Naive B cell (primary cell): Measurements from ENCODE around the gene UFD1. TPM values are rescaled to one million over a fixed set of nuclear protein-coding genes. Genes with fewer than 3 reads are reported as not detected.

Experiments
- ATAC-seq, 2 donors: fragments of 150-1000 bp; cut with Tn5 transposase; 2 replicates each; pipeline ENCODE4 v1.10.0; 2021; ENCODE audit warnings: low read depth in 2 of 2, mild to moderate bottlenecking in 2 of 2, moderate library complexity in 2 of 2
- DNase-seq: peaks from one replicate; pipeline ENCODE4 v3.0.0; 2022
- H3K27ac Mint-ChIP-seq, 6 donors: one replicate each; pipeline ENCODE4 v1.8.0; 2020 to 2022; ENCODE audit warnings: mild to moderate bottlenecking in 6 of 6, mixed read lengths in 6 of 6, moderate library complexity in 5 of 6, inconsistent platforms in 2 of 6
- H3K27me3 Mint-ChIP-seq, 3 donors: one replicate each; pipeline ENCODE4 v1.8.0; 2021 to 2022; ENCODE audit warnings: mixed read lengths in 3 of 3, mild to moderate bottlenecking in 1 of 3
- H3K36me3 Mint-ChIP-seq, 2 donors: one replicate each; pipeline ENCODE4 v1.8.0; 2020 to 2022; ENCODE audit warnings: mixed read lengths in 2 of 2, inconsistent platforms in 1 of 2, mild to moderate bottlenecking in 1 of 2
- H3K4me1 Mint-ChIP-seq, 3 donors: one replicate each; pipeline ENCODE4 v1.8.0; 2020 to 2022; ENCODE audit warnings: mixed read lengths in 3 of 3, inconsistent platforms in 1 of 3, mild to moderate bottlenecking in 1 of 3, moderate library complexity in 1 of 3
- H3K4me3 Mint-ChIP-seq, 8 donors: one replicate each; pipeline ENCODE4 v1.8.0; 2020 to 2022; ENCODE audit warnings: mild to moderate bottlenecking in 8 of 8, mixed read lengths in 8 of 8, moderate library complexity in 8 of 8, inconsistent platforms in 2 of 8
- H3K9me3 Mint-ChIP-seq, 7 donors: one replicate each; pipeline ENCODE4 v1.8.0; 2020 to 2022; ENCODE audit warnings: mixed read lengths in 7 of 7, mild to moderate bottlenecking in 5 of 7, inconsistent platforms in 2 of 7, moderate library complexity in 1 of 7
- polyA plus RNA-seq, 6 donors: library from polyadenylated mRNA; unstranded; fragments of 300-500 nt; fragmentation: Illumina TruSeq; gene quantifications; one replicate each; pipeline ENCODE4 v1.2.3, GENCODE V29; 2021; ENCODE audit warnings: low read depth in 6 of 6

Gene UFD1
- polyA plus RNA-seq, 6 donors from 2014 or later, result 55.0 to 107 (median 61.8) TPM

DNA sequence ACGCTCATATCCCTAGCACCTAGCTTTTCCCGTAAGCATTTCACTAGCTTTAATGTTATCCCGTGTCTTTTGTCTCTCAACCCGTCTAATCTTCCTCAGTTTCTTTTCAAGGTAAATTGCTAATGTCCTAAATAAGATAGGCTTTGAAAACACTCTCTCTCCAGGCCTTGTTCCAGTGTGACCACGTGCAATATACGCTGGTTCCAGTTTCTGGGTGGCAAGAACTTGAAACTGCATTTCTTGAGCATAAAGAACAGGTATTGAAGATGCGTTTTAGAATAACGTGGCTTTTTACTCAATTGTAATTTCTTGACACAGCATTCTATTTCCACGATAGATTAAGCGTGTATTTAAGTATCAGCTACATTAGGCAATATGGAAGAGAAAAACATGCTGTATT lies 1.8 kb upstream of the UFD1 start:
- Mint-ChIP-seq H3K27ac (no peak overlapping the region), H3K4me3 (peak overlapping the region in 5 of 8 donors; percentile 89 to 98 (median 98)), H3K9me3 (no peaks in the 10 kb centered on the region), H3K27me3 (no peaks in the 10 kb centered on the region), H3K4me1 (peaks cover 23 to 31% (median 25%) of the 10 kb centered on the region in 3 donors), H3K36me3 (no peaks in the 10 kb centered on the region)
- DNase-seq (no peak), ATAC-seq (no peak)

DNA sequence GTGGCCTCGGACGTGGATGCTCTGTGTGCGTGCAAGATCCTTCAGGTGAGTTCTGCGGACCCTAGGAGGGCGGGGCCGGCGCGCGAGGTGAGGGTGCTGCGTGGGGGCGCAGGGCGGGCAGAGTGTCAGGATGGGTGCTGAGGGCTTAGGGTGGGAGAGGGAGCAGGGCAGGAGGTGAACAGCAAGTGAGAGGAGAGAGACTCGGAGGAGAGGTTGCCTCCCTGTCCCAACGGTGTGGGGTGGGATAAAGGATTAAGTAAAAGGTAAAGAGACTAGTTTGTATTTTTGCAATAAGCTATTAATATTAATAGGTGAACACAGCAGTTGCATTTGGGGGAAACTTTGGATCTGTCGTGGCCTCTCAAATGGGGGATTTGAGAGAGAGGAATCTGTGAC lies 1.2 kb upstream of the UFD1 start:
- Mint-ChIP-seq H3K4me1 (peaks cover 25 to 34% (median 29%) of the 10 kb centered on the region in 3 donors), H3K36me3 (no peaks in the 10 kb centered on the region), H3K9me3 (no peaks in the 10 kb centered on the region), H3K27ac (peak overlapping the region in 5 of 6 donors; percentile 15 to 100 (median 49)), H3K4me3 (peak overlapping the region; percentile 82 to 98 (median 98)), H3K27me3 (no peaks in the 10 kb centered on the region)
- DNase-seq, result no peak
- no peak for ATAC-seq

GRCh38 chr22:19479355-19480172 lies 571 bp upstream of the UFD1 start, which contains the start of gene CDC45:
CDC45 (plus strand) TSS chr22:19479920; CDS start chr22:19479969, 49 bp downstream.
- DNase-seq (peak; percentile 96), ATAC-seq (peak; percentile 90 to 92)
- peak within 1 kb of the TSS; percentile 89 to 98 (median 98) for H3K4me3 Mint-ChIP-seq
- no peaks in the 10 kb centered on the region for H3K36me3 Mint-ChIP-seq
- H3K27ac Mint-ChIP-seq, result peak within 1 kb of the TSS; percentile 100
- H3K27me3 Mint-ChIP-seq, result no peaks in the 10 kb centered on the region
- peaks cover 25 to 34% (median 30%) of the 10 kb centered on the region in 3 donors for H3K4me1 Mint-ChIP-seq
- H3K9me3 Mint-ChIP-seq, result no peaks in the 10 kb centered on the region

DNA sequence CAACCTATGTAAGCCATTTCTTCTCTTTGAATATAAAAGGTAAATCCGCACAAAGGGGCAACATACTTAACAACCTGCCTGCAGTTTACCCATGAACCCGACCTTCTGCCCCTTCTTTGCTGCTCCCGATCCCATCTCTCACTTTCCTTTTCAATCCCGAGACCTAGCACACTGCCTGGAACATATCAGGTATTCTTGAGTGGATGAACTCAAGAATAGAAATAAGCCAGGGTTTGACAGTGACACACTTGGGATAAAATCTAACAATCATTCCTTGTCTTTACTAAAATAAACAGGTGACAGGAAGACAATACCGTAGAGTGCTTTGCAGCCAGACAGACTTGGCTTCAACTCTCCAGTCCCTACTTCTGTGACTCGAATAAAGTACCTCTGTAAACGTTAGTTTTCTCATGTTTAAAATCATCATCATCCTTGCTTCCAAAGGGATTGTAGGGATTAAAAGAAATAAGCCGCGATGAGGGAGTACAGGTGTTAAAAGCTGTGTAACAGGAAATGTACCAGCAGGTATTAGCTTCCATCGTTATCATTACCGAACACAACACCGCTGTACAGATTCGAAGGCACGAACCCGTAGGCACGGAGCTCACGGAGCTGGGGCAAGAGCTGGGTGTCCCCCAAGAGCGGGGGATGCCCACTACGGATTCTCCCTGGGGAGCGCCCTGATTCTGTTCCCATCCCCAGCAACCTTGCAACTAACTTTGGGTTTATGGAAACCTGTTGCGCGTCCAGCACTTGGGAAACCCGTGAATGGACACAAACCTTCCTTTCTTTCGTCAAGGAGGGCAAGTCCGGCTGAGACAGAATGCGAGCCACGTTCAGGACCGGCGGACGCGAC lies 720 bp downstream of the UFD1 start:
- H3K9me3 Mint-ChIP-seq, result no peaks in the 10 kb centered on the region
- H3K36me3 Mint-ChIP-seq, result no peaks in the 10 kb centered on the region
- no peaks in the 10 kb centered on the region for H3K27me3 Mint-ChIP-seq
- H3K27ac Mint-ChIP-seq, result peak overlapping the region; percentile 27 to 100 (median 81)
- DNase-seq (no peak), ATAC-seq (no peak)
- peak overlapping the region; percentile 87 to 98 (median 96) for H3K4me3 Mint-ChIP-seq
- H3K4me1 Mint-ChIP-seq, result peaks cover 25 to 38% (median 37%) of the 10 kb centered on the region in 3 donors

- Mint-ChIP-seq H3K36me3 (no peaks in the 10 kb centered on the region), H3K27me3 (no peaks in the 10 kb centered on the region), H3K9me3 (no peaks in the 10 kb centered on the region), H3K4me3 (peak overlapping the region; percentile 87 to 98 (median 96)), H3K4me1 (peaks cover 27 to 38% (median 38%) of the 10 kb centered on the region in 3 donors), H3K27ac (peak overlapping the region; percentile 27 to 100 (median 78))
- ATAC-seq (no peak), DNase-seq (no peak)
These were observed 1.5 kb downstream of the UFD1 start for GRCh38 chr22:19477321-19478044.

- Mint-ChIP-seq H3K36me3 (peaks cover 0 to 14% of the 10 kb centered on the region in 2 donors), H3K4me3 (no peak overlapping the region), H3K4me1 (peaks cover 34 to 41% (median 38%) of the 10 kb centered on the region in 3 donors), H3K27ac (no peak overlapping the region), H3K27me3 (no peaks in the 10 kb centered on the region), H3K9me3 (no peaks in the 10 kb centered on the region)
- ATAC-seq (no peak), DNase-seq (no peak)
These were observed 3.0 kb downstream of the UFD1 start for GRCh38 chr22:19476023-19476422.

- no peak for DNase-seq
- peaks cover 0 to 23% of the 10 kb centered on the region in 2 donors for H3K36me3 Mint-ChIP-seq
- peaks cover 26 to 34% (median 33%) of the 10 kb centered on the region in 3 donors for H3K4me1 Mint-ChIP-seq
- peak overlapping the region in 1 of 8 donors; percentile 62 for H3K4me3 Mint-ChIP-seq
- no peaks in the 10 kb centered on the region for H3K9me3 Mint-ChIP-seq
- H3K27ac Mint-ChIP-seq, result no peak overlapping the region
- no peak for ATAC-seq
- no peaks in the 10 kb centered on the region for H3K27me3 Mint-ChIP-seq
These were observed 5.4 kb downstream of the UFD1 start for GRCh38 chr22:19473578-19473977.

DNA sequence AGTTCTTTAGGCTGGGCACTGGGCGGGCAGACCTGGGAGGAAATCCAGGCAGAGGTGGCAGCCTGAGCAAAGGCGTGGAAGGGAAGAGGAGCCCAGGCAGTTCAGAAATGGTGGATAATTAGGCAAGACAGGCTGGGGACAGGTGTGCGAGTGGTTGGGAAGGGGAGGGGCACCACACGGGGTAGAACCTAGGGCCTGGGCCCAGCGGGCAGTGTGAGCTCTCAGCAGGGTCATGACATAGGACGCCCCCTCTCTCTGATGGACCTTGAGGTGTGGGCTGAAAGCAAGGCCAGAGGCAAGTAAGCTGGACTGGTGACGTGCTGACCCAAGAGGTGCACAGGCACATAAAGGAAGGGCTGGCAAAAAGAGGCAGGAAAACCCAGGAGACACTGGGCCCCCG lies 6.8 kb downstream of the UFD1 start:
- no peaks in the 10 kb centered on the region for H3K9me3 Mint-ChIP-seq
- H3K27me3 Mint-ChIP-seq, result no peaks in the 10 kb centered on the region
- H3K4me3 Mint-ChIP-seq, result no peak overlapping the region
- H3K27ac Mint-ChIP-seq, result peak overlapping the region in 2 of 6 donors; percentile 39 to 94
- peaks cover 17 to 23% (median 22%) of the 10 kb centered on the region in 3 donors for H3K4me1 Mint-ChIP-seq
- ATAC-seq (no peak), DNase-seq (no peak)
- peaks cover 5 to 35% of the 10 kb centered on the region in 2 donors for H3K36me3 Mint-ChIP-seq

GRCh38 chr22:19471572-19471971 lies 7.4 kb downstream of the UFD1 start:
- no peak for DNase-seq
- Mint-ChIP-seq H3K36me3 (peaks cover 5 to 35% of the 10 kb centered on the region in 2 donors), H3K4me3 (no peak overlapping the region), H3K27me3 (no peaks in the 10 kb centered on the region), H3K27ac (peak overlapping the region in 1 of 6 donors; percentile 33), H3K9me3 (no peaks in the 10 kb centered on the region), H3K4me1 (peaks cover 16 to 20% (median 20%) of the 10 kb centered on the region in 3 donors)
- no peak for ATAC-seq

DNA sequence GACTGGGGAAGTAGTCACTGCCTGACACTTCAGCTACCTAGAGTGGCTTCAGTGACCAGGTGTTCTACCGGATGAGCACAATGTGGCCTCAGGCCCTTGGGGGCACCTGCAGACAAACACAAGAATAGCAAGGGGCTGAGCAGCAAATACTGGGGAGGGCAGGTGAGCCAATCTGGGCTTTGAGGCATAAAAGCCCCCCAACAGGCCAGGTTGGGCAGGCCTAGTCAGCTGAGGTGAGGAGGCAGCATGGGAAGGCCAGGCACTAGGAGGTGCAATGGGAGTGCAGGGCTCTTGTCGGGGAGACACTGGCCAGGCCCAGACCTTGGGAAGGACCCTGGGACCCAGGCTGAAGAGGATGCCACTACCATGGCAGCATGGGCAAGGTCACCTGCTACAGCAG lies 9.0 kb downstream of the UFD1 start:
- no peak for ATAC-seq
- no peaks in the 10 kb centered on the region for H3K27me3 Mint-ChIP-seq
- H3K27ac Mint-ChIP-seq, result peak overlapping the region in 3 of 6 donors; percentile 44 to 89 (median 60)
- no peak for DNase-seq
- no peak overlapping the region for H3K4me3 Mint-ChIP-seq
- H3K36me3 Mint-ChIP-seq, result peaks cover 11 to 41% of the 10 kb centered on the region in 2 donors
- H3K9me3 Mint-ChIP-seq, result no peaks in the 10 kb centered on the region
- H3K4me1 Mint-ChIP-seq, result peaks cover 8 to 20% (median 10%) of the 10 kb centered on the region in 3 donors

GRCh38 chr22:19469421-19469820 lies 9.6 kb downstream of the UFD1 start:
- H3K4me3 Mint-ChIP-seq, result no peak overlapping the region
- no peaks in the 10 kb centered on the region for H3K27me3 Mint-ChIP-seq
- ATAC-seq (no peak), DNase-seq (no peak)
- H3K9me3 Mint-ChIP-seq, result no peaks in the 10 kb centered on the region
- peaks cover 14 to 45% of the 10 kb centered on the region in 2 donors for H3K36me3 Mint-ChIP-seq
- H3K4me1 Mint-ChIP-seq, result peaks cover 8 to 20% (median 10%) of the 10 kb centered on the region in 3 donors
- peak overlapping the region in 1 of 6 donors; percentile 81 for H3K27ac Mint-ChIP-seq

DNA sequence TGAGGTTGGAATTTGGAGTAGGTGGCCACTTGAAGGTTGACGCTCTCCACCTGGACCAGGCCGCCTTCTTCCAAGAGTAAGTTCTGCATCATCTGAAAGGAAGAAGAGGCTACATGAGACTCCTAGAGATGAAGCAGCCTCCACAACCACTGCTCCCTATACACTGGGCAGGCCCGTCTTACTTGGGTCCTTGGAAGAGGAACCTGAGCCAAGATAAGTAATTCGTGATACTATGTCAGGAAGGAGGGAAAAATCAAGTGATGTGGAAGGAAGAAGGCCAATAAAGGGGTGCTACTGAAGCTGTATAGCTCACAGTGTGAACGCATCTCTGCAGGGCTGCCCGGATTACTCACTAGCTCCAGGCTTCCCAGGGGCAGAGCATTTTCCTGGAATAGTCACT lies 11.1 kb downstream of the UFD1 start:
- DNase-seq, result no peak
- H3K27ac Mint-ChIP-seq, result no peak overlapping the region
- peaks cover 3 to 20% (median 5%) of the 10 kb centered on the region in 3 donors for H3K4me1 Mint-ChIP-seq
- H3K27me3 Mint-ChIP-seq, result no peaks in the 10 kb centered on the region
- no peaks in the 10 kb centered on the region for H3K9me3 Mint-ChIP-seq
- no peak overlapping the region for H3K4me3 Mint-ChIP-seq
- ATAC-seq, result no peak
- peaks cover 17 to 53% of the 10 kb centered on the region in 2 donors for H3K36me3 Mint-ChIP-seq
